ENCODE results near the gene SETBP1. TPM values are rescaled to one million over a fixed set of nuclear protein-coding genes. Genes with fewer than 3 reads are reported as not detected.

SETBP1 gene
- total and polyA plus RNA-seq, 9 of the 15 experiments (the other 6 are each of a cell fraction or from before 2014, with no cell fraction given) = under 0.01 to 0.13 (median 0.04) TPM

DNA sequence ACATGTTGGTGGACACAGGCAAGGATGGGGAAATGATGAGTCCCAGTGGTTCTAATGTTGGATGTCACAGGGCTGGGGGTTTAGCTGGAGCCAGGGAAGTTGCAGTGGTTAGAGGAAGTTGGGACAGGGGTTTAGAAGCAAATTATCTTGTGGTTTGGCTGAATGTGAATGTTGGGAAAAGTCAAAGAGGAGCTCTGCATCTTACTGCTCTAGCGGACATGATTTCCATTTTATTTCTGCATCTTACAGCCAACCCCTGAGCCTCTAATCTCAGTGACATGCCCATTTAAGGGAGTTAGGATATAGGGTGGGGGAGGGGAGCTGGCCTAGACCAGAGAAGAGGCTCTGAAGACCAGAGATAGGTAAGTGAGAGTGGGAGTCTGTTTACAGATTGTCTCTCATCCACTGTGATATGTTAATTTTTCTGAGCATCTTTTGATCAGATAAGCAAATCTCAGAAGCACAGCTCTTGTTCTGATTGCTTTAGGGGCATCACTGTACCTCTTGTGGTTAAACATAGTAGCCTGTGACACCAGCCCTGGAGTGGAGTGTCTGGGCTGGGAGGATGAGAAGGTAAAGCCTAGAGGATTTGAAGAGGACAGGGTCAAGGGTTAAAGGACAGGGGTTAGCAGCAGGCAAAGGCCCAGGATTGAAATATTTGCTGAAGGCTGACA lies 43.6 kb downstream of the SETBP1 start (continued):
- TF ChIP-seq SOX6 (IDR thresholded peaks at IDR 0.05) (peak; percentile 57; the same call in 1 of the 2 replicates), KDM1A (IDR thresholded peaks at IDR 0.05) (peak; percentile 98), POLR2G (IDR thresholded peaks at IDR 0.05; ENCODE audit: low read depth, low read length) (no peak), ESRRB (CRISPR knock-in tag; IDR thresholded peaks at IDR 0.05; ENCODE audit: borderline replicate concordance) (no peak), DPF2 (IDR thresholded peaks at IDR 0.05) (0 out of 2 replicates have a peak, but pooled peaks have one; percentile 15), SFPQ (IDR thresholded peaks at IDR 0.05; ENCODE audit: low read depth, low read length) (no peak), CTBP1 (IDR thresholded peaks at IDR 0.05; ENCODE audit: borderline replicate concordance) (peak; percentile 75; the same call in 1 of the 2 replicates), NFATC3 (IDR thresholded peaks at IDR 0.05) (no peak), CREB1 (IDR thresholded peaks at IDR 0.05) (no peak), CREB1 (CRISPR knock-in tag; IDR thresholded peaks at IDR 0.05) (no peak), GATAD2A (IDR thresholded peaks at IDR 0.05) (no peak), FUS (optimal IDR thresholded peaks at IDR 0.05; ENCODE audit: low read depth, low read length) (no peak), HCFC1 (IDR thresholded peaks at IDR 0.05; ENCODE audit: low read depth, low read length) (no peak), ZNF212 (CRISPR knock-in tag; IDR thresholded peaks at IDR 0.05) (no peak), ZNF133 (CRISPR knock-in tag; IDR thresholded peaks at IDR 0.05) (no peak), CBFA2T3 (IDR thresholded peaks at IDR 0.05) (peak; percentile 78), ZNF699 (CRISPR knock-in tag; IDR thresholded peaks at IDR 0.05; ENCODE audit: insufficient replicate concordance) (no peak), NR2C2 (CRISPR knock-in tag; IDR thresholded peaks at IDR 0.05) (no peak), NR2C2 (tag; IDR thresholded peaks at IDR 0.05) (peak; percentile 80), ZBTB49 (CRISPR knock-in tag; IDR thresholded peaks at IDR 0.05; ENCODE audit: borderline replicate concordance) (no peak), ZNF717 (CRISPR knock-in tag; IDR thresholded peaks at IDR 0.05) (no peak), TAL1 (IDR thresholded peaks at IDR 0.05) (peak; percentile 69), HDAC2 (IDR thresholded peaks at IDR 0.05) (peak; percentile 80), TRIM28 (IDR thresholded peaks at IDR 0.05) (no peak)
- TF ChIP-seq, protein P1, sequence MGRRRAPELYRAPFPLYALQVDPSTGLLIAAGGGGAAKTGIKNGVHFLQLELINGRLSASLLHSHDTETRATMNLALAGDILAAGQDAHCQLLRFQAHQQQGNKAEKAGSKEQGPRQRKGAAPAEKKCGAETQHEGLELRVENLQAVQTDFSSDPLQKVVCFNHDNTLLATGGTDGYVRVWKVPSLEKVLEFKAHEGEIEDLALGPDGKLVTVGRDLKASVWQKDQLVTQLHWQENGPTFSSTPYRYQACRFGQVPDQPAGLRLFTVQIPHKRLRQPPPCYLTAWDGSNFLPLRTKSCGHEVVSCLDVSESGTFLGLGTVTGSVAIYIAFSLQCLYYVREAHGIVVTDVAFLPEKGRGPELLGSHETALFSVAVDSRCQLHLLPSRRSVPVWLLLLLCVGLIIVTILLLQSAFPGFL (CRISPR knock-in tag; IDR thresholded peaks at IDR 0.05) = no peak
- TF ChIP-seq, protein P2, sequence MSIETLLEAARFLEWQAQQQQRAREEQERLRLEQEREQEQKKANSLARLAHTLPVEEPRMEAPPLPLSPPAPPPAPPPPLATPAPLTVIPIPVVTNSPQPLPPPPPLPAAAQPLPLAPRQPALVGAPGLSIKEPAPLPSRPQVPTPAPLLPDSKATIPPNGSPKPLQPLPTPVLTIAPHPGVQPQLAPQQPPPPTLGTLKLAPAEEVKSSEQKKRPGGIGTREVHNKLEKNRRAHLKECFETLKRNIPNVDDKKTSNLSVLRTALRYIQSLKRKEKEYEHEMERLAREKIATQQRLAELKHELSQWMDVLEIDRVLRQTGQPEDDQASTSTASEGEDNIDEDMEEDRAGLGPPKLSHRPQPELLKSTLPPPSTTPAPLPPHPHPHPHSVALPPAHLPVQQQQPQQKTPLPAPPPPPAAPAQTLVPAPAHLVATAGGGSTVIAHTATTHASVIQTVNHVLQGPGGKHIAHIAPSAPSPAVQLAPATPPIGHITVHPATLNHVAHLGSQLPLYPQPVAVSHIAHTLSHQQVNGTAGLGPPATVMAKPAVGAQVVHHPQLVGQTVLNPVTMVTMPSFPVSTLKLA (conservative IDR thresholded peaks at IDR 0.05) = no peak
